SK-N-MC (cell line): Measurements from ENCODE around the gene NKX2-8.

Source experiments
- EZH2 ChIP-seq: fragments of 200-600 bp; sonication (generic); IDR thresholded peaks from one replicate; pipeline ENCODE4 v1.6.1; 2017; ENCODE audit warnings: antibody characterized with exemption
- FOXP2 ChIP-seq: optimal IDR thresholded peaks from 2 replicates; pipeline ENCODE3; 2011; ENCODE audit warnings: mild to moderate bottlenecking, moderate library complexity; ENCODE audit not compliant: insufficient read depth; ENCODE audit errors: extremely low read length, control extremely low read depth
- POLR2AphosphoS5 ChIP-seq: IDR thresholded peaks from 2 replicates; pipeline ENCODE4 v1.6.1; 2012; ENCODE audit warnings: mild to moderate bottlenecking, low read depth, low read length, borderline replicate concordance

DNA sequence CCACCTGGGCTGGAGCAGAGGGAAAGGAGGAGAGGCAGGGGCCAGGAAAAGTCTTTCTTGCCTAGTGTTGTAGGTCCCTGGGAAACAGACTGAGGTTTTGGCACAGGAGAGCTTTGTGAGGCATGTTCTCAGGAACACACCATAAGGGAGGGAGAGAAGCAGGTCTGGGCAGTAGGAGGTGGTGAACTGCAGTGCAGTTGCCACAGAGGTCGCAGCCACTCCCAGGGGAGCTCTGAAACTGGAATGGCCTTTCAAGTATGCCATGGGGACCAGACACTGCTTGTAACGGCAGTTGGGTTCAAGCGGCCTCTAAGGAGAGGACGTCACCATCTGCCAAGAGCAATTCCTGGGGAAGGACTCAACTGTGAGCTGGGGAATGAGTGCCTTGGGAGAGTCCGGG is 35.4 kb upstream of the NKX2-8 start:
- no peak for TF ChIP-seq EZH2
- TF ChIP-seq POLR2AphosphoS5 = no peak
- TF ChIP-seq FOXP2 = no peak
